Spleen (tissue), 11 donors: ENCODE measurements around the gene CHN1. TPM values are rescaled to one million over a fixed set of nuclear protein-coding genes. Genes with fewer than 3 reads are reported as not detected.

Source experiments
- DNase-seq: peaks from one replicate; pipeline ENCODE4 v3.0.0-alpha.2; 2020
- H3K27ac ChIP-seq, 8 donors: fragments of 200-600 bp; sonication (generic) in 7 of 8; 1 replicate in 4 of 8; 2 replicates in 4 of 8; pipeline versions ENCODE4 v1.5.0 to v1.8.0; 2016 to 2021; ENCODE audit warnings: inconsistent platforms in 4 of 8, mild to moderate bottlenecking in 4 of 8, moderate library complexity in 1 of 8
- H3K27me3 ChIP-seq, 7 donors: fragments of 200-600 bp; sonication (generic) in 6 of 7; replicated peaks in 1 of 7; 1 replicate in 4 of 7; 2 replicates in 3 of 7; pipeline versions ENCODE4 v1.5.0 to v1.8.0; 2016 to 2021; ENCODE audit warnings: inconsistent platforms in 3 of 7, mild to moderate bottlenecking in 1 of 7
- H3K36me3 ChIP-seq, 6 donors: fragments of 200-600 bp; sonication (generic) in 5 of 6; 1 replicate in 4 of 6; 2 replicates in 2 of 6; pipeline versions ENCODE4 v1.5.0 to v1.8.0; 2016 to 2021; ENCODE audit warnings: inconsistent platforms in 2 of 6
- H3K4me1 ChIP-seq, 6 donors: fragments of 200-600 bp; sonication (generic) in 5 of 6; 1 replicate in 3 of 6; 2 replicates in 3 of 6; pipeline versions ENCODE4 v1.5.0 to v1.8.0; 2016 to 2021; ENCODE audit warnings: inconsistent platforms in 3 of 6
- H3K4me3 ChIP-seq, 8 donors: fragments of 200-600 bp; sonication (generic) in 7 of 8; 1 replicate in 4 of 8; 2 replicates in 4 of 8; pipeline versions ENCODE4 v1.5.0 to v1.8.0; 2016 to 2021; ENCODE audit warnings: inconsistent platforms in 4 of 8, mild to moderate bottlenecking in 4 of 8, moderate library complexity in 2 of 8
- H3K9me3 ChIP-seq, 8 donors: fragments of 200-600 bp; sonication (generic) in 7 of 8; 1 replicate in 4 of 8; 2 replicates in 4 of 8; pipeline versions ENCODE4 v1.5.0 to v1.8.0; 2016 to 2021; ENCODE audit warnings: inconsistent platforms in 4 of 8
- POLR2A ChIP-seq, 3 donors: fragments of 450-650 bp; IDR thresholded peaks; one replicate each; pipeline ENCODE4 v1.5.1; 2017; ENCODE audit warnings: antibody characterized with exemption in 3 of 3, mild to moderate bottlenecking in 1 of 3
- POLR2AphosphoS5 ChIP-seq, 3 donors: sonication (generic); formaldehyde crosslinking; IDR thresholded peaks; one replicate each; pipeline ENCODE4 v1.5.1; 2017; ENCODE audit warnings: antibody characterized with exemption in 3 of 3
- WGBS, 5 donors: extraction: QIAGEN DNeasy Blood & Tissue Kit in 3 of 5; methylation state at CpG; one replicate each; pipeline versions ENCODE4 v1.1.5 to v1.1.7; 2013 to 2018; 5-methylcytosine and 5-hydroxymethylcytosine counted together
- intact Hi-C: fragments of 100-400 bp; cut with DNase I; formaldehyde crosslinking; loops from one replicate; pipeline ENCODE4 v1.15.0; 2023; ENCODE audit warnings: low total_unique reads
- polyA plus RNA-seq, 3 donors: library from polyadenylated mRNA; stranded (reverse); fragments of 200-250 nt; gene quantifications; one replicate each; pipeline ENCODE4 v1.2.1, GENCODE V29; 2013
- total RNA-seq, 7 donors: library from RNA; depleted of rRNA in 3 of 7; stranded (reverse); fragments of >200 nt in 3 of 7; fragmentation: NEBNext Ultra II Directional in 4 of 7; extraction: Animal tissue kit (Norgen Biotek cat#: 25700) in 4 of 7; gene quantifications; one replicate each; pipeline versions ENCODE4 v1.1.0 to v1.2.1, GENCODE V29; 2016 to 2021
- TF ChIP-seq, protein P1 (sequence below), 11 experiments: fragments of 200-600 bp in 7 of 11; fragments of 450-650 bp in 4 of 11; sonication (generic) in 4 of 11; IDR thresholded peaks in 8 of 11; conservative IDR thresholded peaks in 3 of 11; 1 replicate in 7 of 11; 2 replicates in 4 of 11; pipeline versions ENCODE4 v1.4.0 to v1.8.0; 2016 to 2021; ENCODE audit warnings: antibody characterized with exemption in 11 of 11, inconsistent platforms in 4 of 11, mild to moderate bottlenecking in 1 of 11
- donor health status: healthy with polysubstance abuse.
- donor health status: DM: no; HTN: no; CAD: no; lungs with moderate emphysema.
- donor health status: DM: no; HTN: no; CAD: no.
- donor health status: Bipolar disorder and iron deficiency.
- donor health status: healthy.
- donor health status: DM: no; HTN: no; CAD: no.
- donor health status: DM: yes; HTN: yes; CAD: no.

CHN1 gene
- total and polyA plus RNA-seq, 10 donors = 5.4 to 14.6 (median 9.7) TPM

DNA sequence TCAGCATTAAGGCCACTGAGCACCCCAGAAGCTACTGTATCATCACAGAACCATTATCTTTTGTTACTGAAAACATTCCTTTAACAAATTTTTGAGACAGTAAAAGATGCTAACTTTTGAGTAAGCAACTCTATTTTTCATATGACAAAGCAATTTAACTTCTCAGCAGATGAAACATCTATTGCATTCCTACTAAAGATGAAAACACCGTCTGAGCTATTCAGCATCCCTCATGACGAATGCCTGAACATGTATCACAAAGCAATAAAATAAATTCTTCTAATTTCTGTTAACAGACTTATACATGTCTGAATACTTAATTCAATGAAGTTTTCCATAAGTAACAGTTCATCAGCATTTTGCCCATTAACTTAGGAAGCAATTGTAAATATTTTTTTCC, 23.9 kb downstream of the CHN1 start:
- WGBS, 5 donors = 84 to 90% (median 88%) methylated on average over 2 of the region's 2 CpGs
- intact Hi-C loops = no loop called here

GRCh38 chr2:174979996-174980395, 25.2 kb downstream of the CHN1 start:
- H3K27ac ChIP-seq = no peak overlapping the region
- H3K9me3 ChIP-seq = no peaks in the 10 kb centered on the region
- H3K4me3 ChIP-seq = no peak overlapping the region
- no peaks in the 10 kb centered on the region for H3K4me1 ChIP-seq
- WGBS, 5 donors = 83 to 94% (median 91%) methylated on average over 1 of the region's 1 CpG
- intact Hi-C loops = no loop called here
- TF ChIP-seq, protein P1, sequence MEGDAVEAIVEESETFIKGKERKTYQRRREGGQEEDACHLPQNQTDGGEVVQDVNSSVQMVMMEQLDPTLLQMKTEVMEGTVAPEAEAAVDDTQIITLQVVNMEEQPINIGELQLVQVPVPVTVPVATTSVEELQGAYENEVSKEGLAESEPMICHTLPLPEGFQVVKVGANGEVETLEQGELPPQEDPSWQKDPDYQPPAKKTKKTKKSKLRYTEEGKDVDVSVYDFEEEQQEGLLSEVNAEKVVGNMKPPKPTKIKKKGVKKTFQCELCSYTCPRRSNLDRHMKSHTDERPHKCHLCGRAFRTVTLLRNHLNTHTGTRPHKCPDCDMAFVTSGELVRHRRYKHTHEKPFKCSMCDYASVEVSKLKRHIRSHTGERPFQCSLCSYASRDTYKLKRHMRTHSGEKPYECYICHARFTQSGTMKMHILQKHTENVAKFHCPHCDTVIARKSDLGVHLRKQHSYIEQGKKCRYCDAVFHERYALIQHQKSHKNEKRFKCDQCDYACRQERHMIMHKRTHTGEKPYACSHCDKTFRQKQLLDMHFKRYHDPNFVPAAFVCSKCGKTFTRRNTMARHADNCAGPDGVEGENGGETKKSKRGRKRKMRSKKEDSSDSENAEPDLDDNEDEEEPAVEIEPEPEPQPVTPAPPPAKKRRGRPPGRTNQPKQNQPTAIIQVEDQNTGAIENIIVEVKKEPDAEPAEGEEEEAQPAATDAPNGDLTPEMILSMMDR (IDR thresholded peaks at IDR 0.05 in 8 of 11, conservative IDR thresholded peaks at IDR 0.05 in 3 of 11) = no peak
- TF ChIP-seq POLR2AphosphoS5 (IDR thresholded peaks at IDR 0.05) (no peak), POLR2A (IDR thresholded peaks at IDR 0.05) (no peak)
- DNase-seq = no peak
- no peaks in the 10 kb centered on the region for H3K36me3 ChIP-seq
- no peaks in the 10 kb centered on the region for H3K27me3 ChIP-seq

More for the DNA sequence above, 23.9 kb downstream of the CHN1 start:
- Histone ChIP-seq H3K36me3 (no peaks in the 10 kb centered on the region), H3K27ac (no peak overlapping the region), H3K9me3 (no peaks in the 10 kb centered on the region), H3K4me3 (no peak overlapping the region), H3K4me1 (no peaks in the 10 kb centered on the region), H3K27me3 (no peaks in the 10 kb centered on the region)
- TF ChIP-seq POLR2A (IDR thresholded peaks at IDR 0.05) = no peak
- DNase-seq = no peak

GRCh38 chr2:174977364-174977763, 27.8 kb downstream of the CHN1 start:
- no peak overlapping the region for H3K27ac ChIP-seq
- no peak overlapping the region for H3K4me3 ChIP-seq
- TF ChIP-seq POLR2AphosphoS5 (IDR thresholded peaks at IDR 0.05) (no peak), POLR2A (IDR thresholded peaks at IDR 0.05) (no peak)
- TF ChIP-seq, protein P1 (IDR thresholded peaks at IDR 0.05 in 8 of 11, conservative IDR thresholded peaks at IDR 0.05 in 3 of 11) = no peak
- 57 to 95% (median 81%) methylated on average over 2 of the region's 2 CpGs for WGBS, 5 donors
- H3K9me3 ChIP-seq = no peaks in the 10 kb centered on the region
- intact Hi-C loops = no loop called here
- no peaks in the 10 kb centered on the region for H3K27me3 ChIP-seq
- H3K36me3 ChIP-seq = no peaks in the 10 kb centered on the region
- H3K4me1 ChIP-seq = no peaks in the 10 kb centered on the region
- DNase-seq = no peak

- H3K9me3 ChIP-seq = no peaks in the 10 kb centered on the region
- TF ChIP-seq POLR2AphosphoS5 (IDR thresholded peaks at IDR 0.05) (no peak), POLR2A (IDR thresholded peaks at IDR 0.05) (no peak)
- TF ChIP-seq, protein P1 (IDR thresholded peaks at IDR 0.05 in 8 of 11, conservative IDR thresholded peaks at IDR 0.05 in 3 of 11) = no peak
Measured at GRCh38 chr2:174974131-174974530, 31.1 kb downstream of the CHN1 start.

DNA sequence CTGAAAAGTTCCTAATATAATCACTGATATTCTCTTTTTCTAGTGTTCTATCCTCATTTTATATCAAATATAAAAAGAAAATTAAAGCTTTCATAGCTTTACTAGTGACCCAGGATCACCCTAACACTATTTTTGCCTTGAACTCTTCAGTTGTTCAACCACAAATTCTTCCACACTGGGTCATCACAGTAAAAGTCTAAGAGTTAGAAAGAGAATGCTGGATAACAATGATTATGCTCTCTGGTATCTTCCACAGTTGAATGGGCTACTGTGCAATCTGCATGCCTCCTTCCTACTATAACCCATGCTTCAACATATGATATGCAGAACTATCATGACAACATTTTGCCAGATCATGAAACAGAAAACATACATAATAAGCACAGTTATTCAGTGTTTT, 32.3 kb downstream of the CHN1 start:
- no peak for DNase-seq
- Histone ChIP-seq H3K4me1 (peaks cover 0 to 6% (median 0%) of the 10 kb centered on the region in 6 donors), H3K27ac (no peak overlapping the region), H3K4me3 (no peak overlapping the region), H3K27me3 (no peaks in the 10 kb centered on the region), H3K36me3 (no peaks in the 10 kb centered on the region), H3K9me3 (no peaks in the 10 kb centered on the region)
- TF ChIP-seq, protein P1 (IDR thresholded peaks at IDR 0.05 in 8 of 11, conservative IDR thresholded peaks at IDR 0.05 in 3 of 11) = no peak
- TF ChIP-seq POLR2AphosphoS5 (IDR thresholded peaks at IDR 0.05) = no peak
- no peak for TF ChIP-seq POLR2A (IDR thresholded peaks at IDR 0.05)
- intact Hi-C loops = no loop called here

More at GRCh38 chr2:174974131-174974530, 31.1 kb downstream of the CHN1 start:
- H3K36me3 ChIP-seq = no peaks in the 10 kb centered on the region
- H3K4me3 ChIP-seq = no peak overlapping the region
- H3K4me1 ChIP-seq = peaks cover 0 to 2% (median 0%) of the 10 kb centered on the region in 6 donors
- 70 to 89% (median 82%) methylated on average over 4 of the region's 4 CpGs for WGBS, 5 donors
- DNase-seq = no peak
- no peaks in the 10 kb centered on the region for H3K27me3 ChIP-seq
- intact Hi-C loops = no loop called here
- no peak overlapping the region for H3K27ac ChIP-seq
